ENCODE data around the gene PLD1. TPM values are rescaled to one million over a fixed set of nuclear protein-coding genes. Genes with fewer than 3 reads are reported as not detected.
"Not testable (repeated sequence)": the region's sequence is repeated elsewhere in the genome, so short reads cannot be mapped to it uniquely, and the experiment has no call there.

Gene PLD1
- total and polyA plus RNA-seq, 5 donors, result 17.0 to 79.5 (median 53.9) TPM

DNA sequence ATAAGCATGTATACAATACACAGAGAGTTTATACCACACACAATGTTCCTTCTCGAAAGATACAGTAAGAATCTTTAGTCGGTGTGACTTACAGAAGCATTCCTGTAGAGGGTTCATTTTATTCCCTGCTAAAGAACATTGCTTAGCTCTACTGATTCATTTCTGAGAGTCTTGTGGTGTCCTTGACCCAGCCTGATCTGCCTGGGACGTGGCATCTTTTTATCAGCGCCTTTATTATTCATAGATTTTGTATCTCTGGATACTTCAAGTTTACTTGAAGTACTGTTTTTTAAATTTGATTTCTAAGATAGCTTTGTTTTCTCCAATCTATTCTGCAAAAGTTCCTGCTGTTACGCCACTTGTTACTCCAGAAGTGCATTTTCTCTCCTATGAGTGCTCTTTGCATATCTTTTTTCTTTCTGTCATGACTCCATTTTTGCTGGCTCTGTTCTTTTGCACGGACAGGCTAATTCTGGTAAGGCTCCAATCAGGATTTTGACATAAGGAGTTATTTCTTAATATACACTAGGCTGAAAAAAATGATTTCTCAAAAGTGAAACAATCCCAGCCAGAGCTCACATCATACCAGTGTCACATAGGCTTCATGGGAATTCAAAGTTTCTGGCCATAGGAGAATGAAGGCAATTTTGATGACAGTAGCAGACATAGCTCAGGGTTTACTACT is 235.6 kb downstream of the PLD1 start:
- H3K27ac ChIP-seq (ENCODE audit: low read length), result no peak overlapping the region
- no peaks in the 10 kb centered on the region for H3K27me3 ChIP-seq (ENCODE audit: control insufficient read depth, insufficient read depth)
- DNase-seq, result no peak
- intact Hi-C loops (cut with DNase I), result loop anchor here in 1 of 4 donors (5.0 kb wide), 1 partner anchor 622 kb away; no protein-coding TSS in a partner anchor
- no peaks in the 10 kb centered on the region for H3K4me1 ChIP-seq (ENCODE audit: control insufficient read depth, insufficient read depth, low read length)
- no peak overlapping the region for H3K4me3 ChIP-seq (ENCODE audit: low read length)
- no peaks in the 10 kb centered on the region for H3K9me3 ChIP-seq (ENCODE audit: control insufficient read depth, low read length)
- WGBS, result 69% methylated on average over 6 of the region's 6 CpGs
- no peak for ATAC-seq

DNA sequence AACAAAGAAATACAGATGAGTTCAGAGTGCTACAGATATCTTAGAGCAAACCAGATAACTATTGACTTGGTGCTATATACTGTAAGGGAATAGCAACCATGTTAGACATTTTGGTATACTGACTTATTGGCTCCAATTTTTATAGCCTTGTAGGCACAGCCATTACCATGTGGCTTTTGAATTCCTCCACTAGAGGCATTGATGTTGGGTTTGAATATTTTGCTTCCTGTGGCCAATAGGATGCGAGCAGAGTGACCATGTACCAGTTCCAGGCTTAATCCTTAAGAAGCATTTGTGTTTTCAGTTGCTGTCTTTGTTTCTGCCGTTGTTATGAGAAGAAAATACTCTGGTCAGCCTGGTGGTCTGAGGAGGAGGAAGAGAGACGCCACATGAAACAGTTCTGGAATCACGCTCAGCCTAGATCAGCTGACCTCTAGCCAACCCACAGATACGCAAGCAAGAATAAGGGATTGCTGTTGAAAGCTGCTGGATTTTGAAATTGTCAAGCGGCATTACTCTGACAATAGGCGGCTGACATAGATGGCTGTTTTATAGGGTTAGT is 240.6 kb downstream of the PLD1 start:
- ATAC-seq, result no peak
- intact Hi-C loops (cut with DNase I), result loop anchor here (5.0 to 10.0 kb wide), 8 partner anchors 105 to 617 kb away; partner anchors contain the start of gene TNIK (in 1 of the 4)
- 91% methylated on average over 7 of the region's 7 CpGs for WGBS
- H3K4me3 ChIP-seq (ENCODE audit: low read length), result no peak overlapping the region
- DNase-seq, result no peak
- no peaks in the 10 kb centered on the region for H3K9me3 ChIP-seq (ENCODE audit: control insufficient read depth, low read length)
- no peak overlapping the region for H3K27ac ChIP-seq (ENCODE audit: low read length)
- no peaks in the 10 kb centered on the region for H3K27me3 ChIP-seq (ENCODE audit: control insufficient read depth, insufficient read depth)
- no peaks in the 10 kb centered on the region for H3K4me1 ChIP-seq (ENCODE audit: control insufficient read depth, insufficient read depth, low read length)

DNA sequence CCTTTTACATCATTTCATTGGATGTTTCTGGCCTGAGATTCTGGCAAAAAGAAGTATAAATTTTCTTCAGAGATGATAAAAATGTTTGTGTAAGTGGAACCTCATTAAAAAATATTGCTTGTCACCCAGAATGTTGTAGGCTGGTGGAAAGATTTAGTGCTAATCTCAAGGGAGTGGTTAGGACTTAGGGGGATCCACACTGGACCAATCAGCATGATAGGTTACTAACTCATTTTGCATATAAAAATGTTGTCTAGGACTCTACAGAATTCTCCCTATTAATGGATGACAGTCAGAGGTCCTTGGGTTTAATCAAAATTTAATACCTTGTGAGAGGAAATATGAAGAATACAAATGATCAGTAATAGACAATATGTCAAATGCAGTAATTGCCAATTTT is 241.5 kb downstream of the PLD1 start:
- Histone ChIP-seq H3K27me3 (ENCODE audit: control insufficient read depth, insufficient read depth) (no peaks in the 10 kb centered on the region), H3K27ac (ENCODE audit: low read length) (no peak overlapping the region), H3K4me1 (ENCODE audit: control insufficient read depth, insufficient read depth, low read length) (no peaks in the 10 kb centered on the region), H3K9me3 (ENCODE audit: control insufficient read depth, low read length) (no peaks in the 10 kb centered on the region), H3K4me3 (ENCODE audit: low read length) (no peak overlapping the region)
- ATAC-seq (no peak), DNase-seq (no peak)
- intact Hi-C loops (cut with DNase I), result loop anchor here (5.0 to 10.0 kb wide), 7 partner anchors 104 to 606 kb away; partner anchors contain the start of gene TNIK (in 1 of the 4)

DNA sequence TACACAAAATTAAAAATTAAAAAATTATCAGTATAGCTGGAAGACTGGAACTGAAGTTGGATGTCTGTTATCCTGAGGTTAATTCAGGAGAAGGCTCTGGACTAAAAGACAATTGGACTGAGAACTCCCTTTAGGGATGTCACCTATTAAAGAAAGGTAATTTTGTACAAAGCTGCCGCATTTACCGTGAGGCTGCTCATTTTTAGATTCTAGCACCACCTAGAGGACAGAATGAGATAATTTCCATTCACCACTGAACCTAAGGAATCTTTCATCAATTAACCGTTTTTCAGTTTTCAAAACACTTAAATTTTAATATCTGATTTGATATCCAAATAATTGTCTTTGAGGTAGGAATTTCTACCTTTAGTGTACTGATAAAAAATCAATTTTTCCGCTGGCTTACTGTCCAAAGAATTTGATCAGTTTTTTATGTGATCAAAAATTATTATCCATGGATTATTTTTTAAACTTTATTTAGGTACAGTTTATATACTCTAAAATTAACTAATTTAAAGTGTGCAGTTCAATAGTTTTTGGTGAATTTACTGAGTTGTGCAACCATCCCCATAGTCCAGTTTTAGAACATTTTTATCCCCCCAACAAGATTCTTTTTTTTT is 243.4 kb downstream of the PLD1 start:
- Histone ChIP-seq H3K4me3 (ENCODE audit: low read length) (no peak overlapping the region), H3K4me1 (ENCODE audit: control insufficient read depth, insufficient read depth, low read length) (no peaks in the 10 kb centered on the region), H3K9me3 (ENCODE audit: control insufficient read depth, low read length) (no peaks in the 10 kb centered on the region), H3K27ac (ENCODE audit: low read length) (no peak overlapping the region), H3K27me3 (ENCODE audit: control insufficient read depth, insufficient read depth) (no peaks in the 10 kb centered on the region)
- DNase-seq, result no peak
- peak in 1 of 2 donors; percentile 44 for ATAC-seq
- intact Hi-C loops (cut with DNase I), result loop anchor here (5.0 to 10.0 kb wide), 7 partner anchors 102 to 605 kb away; partner anchors contain the start of gene TNIK (in 1 of the 4)
- WGBS, result 5% methylated on average over 4 of the region's 4 CpGs

DNA sequence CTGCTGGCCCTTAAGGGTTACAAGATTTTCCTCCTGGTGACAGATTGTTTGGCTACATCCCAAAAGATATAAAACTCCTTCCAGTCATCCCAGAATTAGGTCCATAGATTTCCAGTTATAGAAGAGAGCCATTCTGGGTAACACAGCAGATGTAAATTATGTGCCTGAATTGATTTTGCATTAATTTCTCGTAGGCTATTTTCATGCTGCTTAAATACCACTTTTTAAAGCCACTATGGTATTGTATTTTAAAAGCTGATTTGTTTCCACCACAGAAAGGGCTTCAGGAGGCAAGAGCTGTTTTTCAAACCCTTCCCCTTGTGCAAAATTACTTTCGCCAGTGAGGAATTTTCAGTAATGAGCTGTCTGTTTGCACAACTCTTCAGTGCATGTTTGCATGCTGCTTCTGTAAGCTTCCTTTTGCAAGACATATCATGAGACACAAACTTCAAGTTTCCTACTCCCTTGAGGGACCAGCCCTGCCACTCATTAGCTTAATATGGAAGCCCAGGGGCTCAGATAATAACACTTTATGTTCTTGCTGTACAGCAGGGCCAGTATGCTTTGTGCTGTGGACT is 244.7 kb downstream of the PLD1 start:
- DNase-seq (no peak), ATAC-seq (no peak)
- no peaks in the 10 kb centered on the region for H3K4me1 ChIP-seq (ENCODE audit: control insufficient read depth, insufficient read depth, low read length)
- intact Hi-C loops (cut with DNase I), result loop anchor here (5.0 to 10.0 kb wide), 7 partner anchors 101 to 603 kb away; partner anchors contain the start of gene TNIK (in 1 of the 4)
- H3K27ac ChIP-seq (ENCODE audit: low read length), result no peak overlapping the region
- WGBS, result 71% methylated on average over 2 of the region's 2 CpGs
- H3K27me3 ChIP-seq (ENCODE audit: control insufficient read depth, insufficient read depth), result no peaks in the 10 kb centered on the region
- no peaks in the 10 kb centered on the region for H3K9me3 ChIP-seq (ENCODE audit: control insufficient read depth, low read length)
- H3K4me3 ChIP-seq (ENCODE audit: low read length), result no peak overlapping the region

DNA sequence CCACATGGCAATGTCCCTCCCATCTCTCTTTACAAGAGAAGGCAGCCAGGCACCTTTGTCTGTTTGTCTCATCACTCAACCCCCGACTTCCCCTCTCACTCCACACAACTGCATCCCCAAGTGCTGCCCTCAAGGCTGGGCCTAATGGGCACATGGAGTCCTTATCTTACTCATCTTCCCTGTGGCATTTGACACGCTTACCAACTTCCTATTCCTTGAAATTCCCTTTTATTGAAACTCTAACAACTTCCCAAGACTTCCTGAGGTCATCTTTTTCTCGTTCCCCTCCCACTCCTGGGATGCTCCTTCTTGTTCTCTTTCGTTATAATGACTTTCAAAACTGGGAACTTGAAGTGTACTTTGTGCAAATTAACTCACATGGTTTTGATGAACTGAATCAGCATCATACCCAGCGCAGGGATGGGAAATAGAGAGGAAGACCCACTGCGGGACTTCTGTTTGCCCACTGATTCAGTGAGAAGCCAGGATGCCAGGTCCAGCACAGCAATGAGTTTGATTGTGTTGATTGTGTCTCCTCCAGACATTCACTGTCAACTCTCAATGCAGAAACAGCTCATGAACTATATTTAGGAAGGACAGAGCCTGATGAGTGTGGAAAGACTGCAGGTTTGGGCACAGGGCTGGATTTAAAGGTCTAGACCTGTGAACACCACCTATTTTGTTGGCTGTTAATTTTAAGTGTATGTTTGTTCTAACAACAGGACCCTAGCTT is 245.4 kb downstream of the PLD1 start:
- H3K4me3 ChIP-seq (ENCODE audit: low read length), result no peak overlapping the region

DNA sequence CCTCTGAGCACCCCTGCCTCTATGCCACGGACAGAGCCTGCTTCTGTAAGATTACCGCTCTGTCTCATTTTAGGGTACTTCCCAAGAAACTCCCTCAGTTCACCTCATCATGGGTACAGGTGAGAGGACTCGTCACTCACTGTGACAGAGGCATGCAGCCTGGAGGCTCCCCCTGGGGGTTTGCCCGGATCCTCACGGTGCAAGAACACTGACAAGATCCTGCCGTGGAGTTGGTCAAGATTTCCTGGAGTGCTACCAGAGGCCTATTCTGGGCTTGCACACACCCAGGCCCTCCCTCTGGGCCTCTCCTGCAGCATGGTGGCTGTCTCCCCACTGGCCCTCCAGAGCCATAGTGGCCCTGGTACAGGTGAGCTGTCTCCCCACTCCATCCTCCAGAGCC is 247.0 kb downstream of the PLD1 start:
- H3K4me1 ChIP-seq (ENCODE audit: control insufficient read depth, insufficient read depth, low read length), result no peaks in the 10 kb centered on the region
- ATAC-seq (peak; percentile 42 to 49), DNase-seq (no peak)
- intact Hi-C loops (cut with DNase I), result loop anchor here (10.0 kb wide), 5 partner anchors 98 to 518 kb away; partner anchors contain the start of gene TNIK (in 1 of the 4)
- 73% methylated on average over 6 of the region's 6 CpGs for WGBS
- no peak overlapping the region for H3K27ac ChIP-seq (ENCODE audit: low read length)
- no peak overlapping the region for H3K4me3 ChIP-seq (ENCODE audit: low read length)
- no peaks in the 10 kb centered on the region for H3K27me3 ChIP-seq (ENCODE audit: control insufficient read depth, insufficient read depth)
- H3K9me3 ChIP-seq (ENCODE audit: control insufficient read depth, low read length), result no peaks in the 10 kb centered on the region

More for the DNA sequence above, 245.4 kb downstream of the PLD1 start:
- 63% methylated on average over 6 of the region's 6 CpGs for WGBS
- no peaks in the 10 kb centered on the region for H3K4me1 ChIP-seq (ENCODE audit: control insufficient read depth, insufficient read depth, low read length)
- ATAC-seq (peak; percentile 55 to 57), DNase-seq (no peak)
- H3K27ac ChIP-seq (ENCODE audit: low read length), result no peak overlapping the region
- H3K27me3 ChIP-seq (ENCODE audit: control insufficient read depth, insufficient read depth), result no peaks in the 10 kb centered on the region
- H3K9me3 ChIP-seq (ENCODE audit: control insufficient read depth, low read length), result no peaks in the 10 kb centered on the region
- intact Hi-C loops (cut with DNase I), result loop anchor here (5.0 to 10.0 kb wide), 7 partner anchors 100 to 603 kb away; partner anchors contain the start of gene TNIK (in 1 of the 4)

DNA sequence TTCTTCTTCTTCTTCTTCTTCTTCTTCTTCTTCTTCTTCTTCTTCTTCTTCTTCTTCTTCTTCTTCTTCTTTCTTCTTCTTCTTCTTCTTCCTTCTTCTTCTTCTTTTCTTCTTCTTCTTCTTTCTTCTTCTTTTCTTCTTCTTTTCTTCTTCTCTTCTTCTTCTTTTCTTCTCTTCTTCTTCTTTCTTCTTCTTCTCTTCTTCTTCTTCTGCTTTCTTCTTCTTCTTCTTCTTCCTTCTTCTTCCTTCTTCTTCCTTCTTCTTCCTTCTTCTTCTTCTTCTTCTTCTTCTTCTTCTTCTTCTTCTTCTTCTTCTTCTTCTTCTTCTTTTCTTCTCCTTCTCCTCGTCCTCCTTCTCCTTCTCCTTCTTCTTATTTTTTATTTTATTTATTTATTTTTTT is 247.8 kb downstream of the PLD1 start:
- not testable (repeated sequence) for H3K27ac ChIP-seq (ENCODE audit: low read length); H3K27me3 ChIP-seq (ENCODE audit: control insufficient read depth, insufficient read depth); ATAC-seq; H3K9me3 ChIP-seq (ENCODE audit: control insufficient read depth, low read length); H3K4me1 ChIP-seq (ENCODE audit: control insufficient read depth, insufficient read depth, low read length); DNase-seq; H3K4me3 ChIP-seq (ENCODE audit: low read length)
- intact Hi-C loops (cut with DNase I), result loop anchor here (10.0 kb wide), 5 partner anchors 98 to 518 kb away; partner anchors contain the start of gene TNIK (in 1 of the 4)
- WGBS, result 82% methylated on average over 1 of the region's 1 CpG

DNA sequence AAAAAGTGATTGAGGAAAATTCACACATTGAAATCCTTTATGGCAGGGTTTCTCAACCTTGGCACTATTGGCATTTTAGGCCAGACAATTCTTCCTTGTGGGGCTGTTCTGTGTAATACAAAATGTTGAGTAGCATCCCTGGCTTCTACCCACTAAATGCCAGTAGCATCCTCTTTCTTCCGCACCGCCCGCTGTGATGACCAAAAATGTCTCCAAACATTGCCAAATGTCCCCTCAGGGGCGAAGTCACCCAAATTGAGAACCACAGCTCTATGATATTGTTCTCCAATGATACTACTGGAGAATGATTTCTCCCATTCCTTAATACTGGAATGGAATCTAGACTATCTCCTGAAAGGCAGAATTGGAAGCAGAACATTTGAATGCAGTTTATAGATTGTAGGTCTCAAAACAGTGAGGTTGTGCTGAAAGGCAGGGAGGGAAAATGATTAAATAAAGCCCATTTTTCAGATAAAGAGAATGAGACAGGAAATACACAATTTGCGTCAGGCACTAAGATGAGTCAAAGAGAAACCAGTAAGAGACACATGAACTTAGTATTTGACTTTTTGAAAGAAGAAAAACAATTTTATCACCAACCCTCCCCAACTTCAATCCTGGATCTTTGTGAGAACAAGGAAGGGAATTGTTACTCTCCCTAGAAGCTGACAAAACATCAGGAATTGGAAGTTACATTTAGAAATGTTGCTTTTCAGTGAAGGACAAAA is 248.5 kb downstream of the PLD1 start:
- Histone ChIP-seq H3K4me3 (ENCODE audit: low read length) (no peak overlapping the region), H3K9me3 (ENCODE audit: control insufficient read depth, low read length) (no peaks in the 10 kb centered on the region), H3K27ac (ENCODE audit: low read length) (no peak overlapping the region), H3K4me1 (ENCODE audit: control insufficient read depth, insufficient read depth, low read length) (no peaks in the 10 kb centered on the region), H3K27me3 (ENCODE audit: control insufficient read depth, insufficient read depth) (no peaks in the 10 kb centered on the region)
- intact Hi-C loops (cut with DNase I), result loop anchor here (10.0 kb wide), 5 partner anchors 97 to 517 kb away; partner anchors contain the start of gene TNIK (in 1 of the 4)
- WGBS, result 88% methylated on average over 5 of the region's 5 CpGs
- ATAC-seq (no peak), DNase-seq (no peak)

DNA sequence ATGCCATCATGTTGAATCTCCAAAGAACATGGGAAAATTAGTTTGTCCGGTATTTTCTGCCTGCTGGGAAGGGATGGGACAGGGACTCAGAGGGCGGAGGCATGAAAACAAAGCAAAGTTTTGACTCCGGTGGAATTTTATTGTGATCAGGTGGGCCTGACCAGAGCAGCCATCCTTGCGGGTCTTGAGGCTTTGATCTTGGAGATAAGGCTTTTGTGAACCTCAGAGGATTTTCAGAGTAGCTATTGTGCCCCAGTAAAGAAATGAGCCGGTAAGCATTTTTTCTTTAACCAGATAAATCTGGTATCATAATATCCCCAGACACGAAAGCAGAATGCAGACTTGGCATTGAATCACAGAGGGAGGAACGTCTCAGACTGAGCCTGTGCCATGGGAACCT is 250.7 kb downstream of the PLD1 start:
- intact Hi-C loops (cut with DNase I), result loop anchor here in 2 of 4 donors (10.0 kb wide), 2 partner anchors 95 to 375 kb away; partner anchors contain the start of gene TNIK (in 1 of the 2)
- WGBS, result 78% methylated on average over 7 of the region's 7 CpGs

More for the DNA sequence above, 250.7 kb downstream of the PLD1 start:
- Histone ChIP-seq H3K9me3 (ENCODE audit: control insufficient read depth, low read length) (no peaks in the 10 kb centered on the region), H3K4me1 (ENCODE audit: control insufficient read depth, insufficient read depth, low read length) (no peaks in the 10 kb centered on the region), H3K27ac (ENCODE audit: low read length) (no peak overlapping the region), H3K27me3 (ENCODE audit: control insufficient read depth, insufficient read depth) (no peaks in the 10 kb centered on the region), H3K4me3 (ENCODE audit: low read length) (no peak overlapping the region)
- DNase-seq, result no peak
- no peak for ATAC-seq
